Breast epithelium (tissue), 4 donors: ENCODE measurements around the gene INTS13. TPM values are rescaled to one million over a fixed set of nuclear protein-coding genes. Genes with fewer than 3 reads are reported as not detected.

Source experiments
- DNase-seq, 2 donors: peaks; one replicate each; pipeline ENCODE4 v3.0.0-alpha.2; 2019; ENCODE audit warnings: low spot score in 2 of 2
- H3K27ac ChIP-seq, 2 donors: fragments of 200-600 bp; sonication (generic) in 1 of 2; one replicate each; pipeline ENCODE4 v1.5.1; 2016 to 2019; ENCODE audit warnings: mild to moderate bottlenecking in 1 of 2
- H3K27me3 ChIP-seq, 2 donors: fragments of 200-600 bp; sonication (generic) in 1 of 2; one replicate each; pipeline versions ENCODE4 v1.5.1 to v1.6.0; 2017 to 2019; ENCODE audit warnings: control low read depth in 1 of 2, mild to moderate bottlenecking in 1 of 2
- H3K36me3 ChIP-seq: fragments of 200-600 bp; one replicate; pipeline ENCODE4 v1.5.1; 2019
- H3K4me1 ChIP-seq, 2 donors: fragments of 200-600 bp; sonication (generic); one replicate each; pipeline ENCODE4 v1.5.1; 2016 to 2019; ENCODE audit warnings: control low read depth in 1 of 2
- H3K4me3 ChIP-seq, 3 donors: fragments of 200-600 bp; sonication (generic); 1 replicate in 2 of 3; 2 replicates in 1 of 3; pipeline ENCODE4 v1.5.1; 2016 to 2019; ENCODE audit warnings: mild to moderate bottlenecking in 3 of 3, moderate library complexity in 2 of 3
- H3K9me3 ChIP-seq, 2 donors: fragments of 200-600 bp; sonication (generic) in 1 of 2; one replicate each; pipeline ENCODE4 v1.5.1; 2016 to 2019; ENCODE audit warnings: control low read depth in 1 of 2
- POLR2A ChIP-seq: fragments of 450-650 bp; IDR thresholded peaks from one replicate; pipeline ENCODE4 v1.6.1; 2016; ENCODE audit warnings: antibody characterized with exemption, mild to moderate bottlenecking, moderate library complexity
- POLR2AphosphoS5 ChIP-seq, 3 donors: sonication (generic); formaldehyde crosslinking; IDR thresholded peaks; one replicate each; pipeline ENCODE4 v1.6.1; 2017; ENCODE audit warnings: antibody characterized with exemption in 3 of 3
- intact Hi-C: fragments of 100-400 bp; cut with DNase I; formaldehyde crosslinking; loops from one replicate; pipeline ENCODE4 v1.15.1; 2023; ENCODE audit warnings: low total_unique reads
- total RNA-seq, 3 donors: library from RNA; depleted of rRNA; stranded (reverse); fragments of >200 nt; gene quantifications; one replicate each; pipeline ENCODE4 v1.1.0, GENCODE V29; 2016
- TF ChIP-seq, protein P1 (sequence below), 3 donors: fragments of 450-650 bp; IDR thresholded peaks; one replicate each; pipeline ENCODE4 v1.5.1; 2016 to 2017; ENCODE audit warnings: antibody characterized with exemption in 3 of 3, mild to moderate bottlenecking in 3 of 3, moderate library complexity in 3 of 3

Gene INTS13, protein sequence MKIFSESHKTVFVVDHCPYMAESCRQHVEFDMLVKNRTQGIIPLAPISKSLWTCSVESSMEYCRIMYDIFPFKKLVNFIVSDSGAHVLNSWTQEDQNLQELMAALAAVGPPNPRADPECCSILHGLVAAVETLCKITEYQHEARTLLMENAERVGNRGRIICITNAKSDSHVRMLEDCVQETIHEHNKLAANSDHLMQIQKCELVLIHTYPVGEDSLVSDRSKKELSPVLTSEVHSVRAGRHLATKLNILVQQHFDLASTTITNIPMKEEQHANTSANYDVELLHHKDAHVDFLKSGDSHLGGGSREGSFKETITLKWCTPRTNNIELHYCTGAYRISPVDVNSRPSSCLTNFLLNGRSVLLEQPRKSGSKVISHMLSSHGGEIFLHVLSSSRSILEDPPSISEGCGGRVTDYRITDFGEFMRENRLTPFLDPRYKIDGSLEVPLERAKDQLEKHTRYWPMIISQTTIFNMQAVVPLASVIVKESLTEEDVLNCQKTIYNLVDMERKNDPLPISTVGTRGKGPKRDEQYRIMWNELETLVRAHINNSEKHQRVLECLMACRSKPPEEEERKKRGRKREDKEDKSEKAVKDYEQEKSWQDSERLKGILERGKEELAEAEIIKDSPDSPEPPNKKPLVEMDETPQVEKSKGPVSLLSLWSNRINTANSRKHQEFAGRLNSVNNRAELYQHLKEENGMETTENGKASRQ
- 10 to 100 TPM; 20.6 to 23.1 (median 21.9) TPM for total RNA-seq

DNA sequence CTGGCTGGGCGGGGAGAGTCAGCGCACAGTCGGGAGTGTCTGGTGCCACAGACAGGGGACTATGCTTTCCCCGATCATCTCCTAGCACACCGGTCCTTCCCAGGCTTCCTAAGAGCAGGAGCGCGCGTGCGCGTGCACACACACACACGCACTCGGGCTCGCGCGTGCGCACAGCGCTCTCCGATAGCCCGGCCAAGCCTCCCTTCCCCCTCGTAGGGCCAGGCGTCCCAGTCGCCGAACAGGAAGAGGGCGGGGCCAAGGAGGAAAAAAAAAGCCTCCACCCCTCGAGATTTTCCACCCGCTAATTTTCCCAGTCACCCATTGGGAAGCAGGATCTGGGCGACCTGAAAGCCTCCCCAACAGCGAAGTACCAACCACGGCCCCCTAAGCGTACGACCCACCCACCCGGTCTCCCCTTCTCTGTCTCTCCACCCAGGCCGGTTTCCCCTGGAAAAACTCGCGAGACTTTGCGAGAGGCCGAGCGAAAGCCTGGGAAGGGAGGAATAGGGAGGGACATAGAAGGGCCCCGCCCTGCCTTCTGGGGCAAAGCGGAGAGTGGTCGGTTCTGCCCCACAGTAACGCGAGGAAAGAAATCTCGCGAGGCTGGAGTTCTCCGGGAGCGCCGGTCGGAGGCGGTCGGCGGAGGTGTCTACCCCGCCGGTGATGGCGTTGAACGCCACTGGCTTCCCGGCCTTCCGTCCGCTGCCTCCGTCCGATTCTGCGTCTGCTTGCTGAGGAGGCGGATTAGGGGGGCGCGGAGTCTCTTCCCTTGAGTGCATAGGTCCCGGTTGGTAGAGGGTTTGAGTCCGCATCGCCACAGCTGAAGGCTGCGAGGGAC, at the start of gene INTS13, which contains the start of gene FGFR1OP2:
Gene INTS13, minus strand, starts transcription at position 119 of the 838 bp plus-strand sequence. CDS start 1,178 bp downstream, outside the sequence.
Gene FGFR1OP2, plus strand, starts transcription at position 608 of the 838 bp plus-strand sequence. CDS start 15,689 bp downstream, outside the sequence.
- no peaks in the 10 kb centered on the region for H3K9me3 ChIP-seq
- H3K4me3 ChIP-seq, result peak within 1 kb of the TSS; percentile 85 to 97 (median 95)
- H3K36me3 ChIP-seq, result no peaks in the 10 kb centered on the region
- TF ChIP-seq, protein P1, sequence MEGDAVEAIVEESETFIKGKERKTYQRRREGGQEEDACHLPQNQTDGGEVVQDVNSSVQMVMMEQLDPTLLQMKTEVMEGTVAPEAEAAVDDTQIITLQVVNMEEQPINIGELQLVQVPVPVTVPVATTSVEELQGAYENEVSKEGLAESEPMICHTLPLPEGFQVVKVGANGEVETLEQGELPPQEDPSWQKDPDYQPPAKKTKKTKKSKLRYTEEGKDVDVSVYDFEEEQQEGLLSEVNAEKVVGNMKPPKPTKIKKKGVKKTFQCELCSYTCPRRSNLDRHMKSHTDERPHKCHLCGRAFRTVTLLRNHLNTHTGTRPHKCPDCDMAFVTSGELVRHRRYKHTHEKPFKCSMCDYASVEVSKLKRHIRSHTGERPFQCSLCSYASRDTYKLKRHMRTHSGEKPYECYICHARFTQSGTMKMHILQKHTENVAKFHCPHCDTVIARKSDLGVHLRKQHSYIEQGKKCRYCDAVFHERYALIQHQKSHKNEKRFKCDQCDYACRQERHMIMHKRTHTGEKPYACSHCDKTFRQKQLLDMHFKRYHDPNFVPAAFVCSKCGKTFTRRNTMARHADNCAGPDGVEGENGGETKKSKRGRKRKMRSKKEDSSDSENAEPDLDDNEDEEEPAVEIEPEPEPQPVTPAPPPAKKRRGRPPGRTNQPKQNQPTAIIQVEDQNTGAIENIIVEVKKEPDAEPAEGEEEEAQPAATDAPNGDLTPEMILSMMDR (IDR thresholded peaks at IDR 0.05), result peak in 1 of 3 donors; percentile 10
- TF ChIP-seq POLR2AphosphoS5 (IDR thresholded peaks at IDR 0.05) (peak; percentile 94 to 96 (median 94)), POLR2A (peak; percentile 97)
- H3K4me1 ChIP-seq, result peaks cover 0 to 10% of the 10 kb centered on the region in 2 donors
- DNase-seq, result peak; percentile 97 to 98
- peak within 1 kb of the TSS; percentile 95 for H3K27ac ChIP-seq
- no peaks in the 10 kb centered on the region for H3K27me3 ChIP-seq
- intact Hi-C loops, result no loop called here

DNA sequence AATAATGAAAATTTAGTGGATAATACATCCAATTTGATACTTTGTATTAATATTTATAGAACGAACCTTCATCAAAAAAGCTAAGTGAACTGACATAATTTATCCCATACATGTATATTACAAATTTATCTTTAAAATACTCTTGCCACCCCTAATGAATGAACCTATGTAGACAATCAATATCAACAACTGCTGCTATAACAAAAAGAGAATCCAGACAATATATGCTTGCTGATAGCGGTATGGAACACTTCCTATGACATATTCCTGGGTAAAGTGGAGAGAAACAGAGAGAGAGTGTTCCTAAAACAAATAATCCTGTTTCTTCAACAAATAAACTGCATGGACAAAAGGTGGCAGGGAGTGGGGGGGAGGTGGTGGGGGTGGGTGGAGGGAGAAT, 45.1 kb upstream of the INTS13 start:
- Histone ChIP-seq H3K27me3 (no peaks in the 10 kb centered on the region), H3K9me3 (no peaks in the 10 kb centered on the region), H3K4me3 (no peak overlapping the region), H3K27ac (no peak overlapping the region), H3K4me1 (no peaks in the 10 kb centered on the region), H3K36me3 (no peaks in the 10 kb centered on the region)
- no peak for DNase-seq
- intact Hi-C loops, result no loop called here
- TF ChIP-seq POLR2AphosphoS5 (IDR thresholded peaks at IDR 0.05) (no peak), POLR2A (no peak)
- TF ChIP-seq, protein P1 (IDR thresholded peaks at IDR 0.05), result no peak

DNA sequence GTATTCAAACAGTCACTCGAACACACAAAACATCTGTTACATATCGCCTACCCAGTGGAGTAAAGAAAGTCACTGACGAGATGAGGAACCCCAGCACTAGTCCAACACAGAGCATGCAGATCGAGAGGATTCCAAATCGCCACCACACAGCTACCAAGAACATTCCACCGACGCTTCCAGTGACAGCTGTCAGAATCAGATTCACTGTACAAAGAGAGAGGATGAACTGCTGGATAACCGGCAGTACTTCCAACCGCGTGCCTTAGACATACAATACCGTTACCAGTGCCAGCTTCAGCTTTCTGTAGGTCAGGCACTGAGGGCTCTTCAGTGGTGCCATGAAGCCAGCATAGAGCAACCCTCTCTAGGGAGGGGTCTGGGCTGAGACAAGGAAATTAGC, 42.0 kb upstream of the INTS13 start:
- Histone ChIP-seq H3K4me1 (no peaks in the 10 kb centered on the region), H3K36me3 (peaks cover 5% of the 10 kb centered on the region), H3K27ac (no peak overlapping the region), H3K9me3 (no peaks in the 10 kb centered on the region), H3K27me3 (no peaks in the 10 kb centered on the region), H3K4me3 (no peak overlapping the region)
- intact Hi-C loops, result no loop called here
- no peak for DNase-seq
- TF ChIP-seq POLR2A, result no peak
- TF ChIP-seq POLR2AphosphoS5 (IDR thresholded peaks at IDR 0.05), result no peak
- TF ChIP-seq, protein P1 (IDR thresholded peaks at IDR 0.05), result no peak

DNA sequence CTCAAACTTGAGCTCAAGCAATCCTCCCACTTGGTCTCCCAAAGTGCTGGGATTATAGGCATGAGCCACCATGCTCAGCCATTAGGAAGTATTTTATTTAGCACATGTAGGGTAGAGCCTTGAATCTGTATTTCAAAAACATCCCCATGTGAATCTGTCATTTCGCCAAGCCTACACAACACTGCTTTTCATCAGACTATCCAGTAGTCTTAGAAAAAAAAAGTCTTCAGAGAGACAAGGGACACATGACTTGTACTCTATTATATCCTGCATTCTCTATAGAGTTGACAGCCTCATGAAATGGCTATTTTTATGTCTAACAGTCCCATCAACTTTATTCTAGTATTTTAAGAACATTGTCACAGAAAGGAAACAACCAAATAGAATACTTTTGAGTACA, 41.0 kb upstream of the INTS13 start:
- DNase-seq, result no peak
- no peaks in the 10 kb centered on the region for H3K9me3 ChIP-seq

More for the DNA sequence above, 41.0 kb upstream of the INTS13 start:
- TF ChIP-seq, protein P1 (IDR thresholded peaks at IDR 0.05), result no peak
- TF ChIP-seq POLR2A (no peak), POLR2AphosphoS5 (IDR thresholded peaks at IDR 0.05) (no peak)
- peaks cover 5% of the 10 kb centered on the region for H3K36me3 ChIP-seq
- no peak overlapping the region for H3K4me3 ChIP-seq
- H3K4me1 ChIP-seq, result no peaks in the 10 kb centered on the region
- H3K27me3 ChIP-seq, result no peaks in the 10 kb centered on the region
- H3K27ac ChIP-seq, result no peak overlapping the region
- intact Hi-C loops, result no loop called here
